Activated naive CD8-positive, alpha-beta T cell treated with anti-CD3 and anti-CD28 coated beads, Interleukin-2, amount 10 ng/mL, durations not matched to agents 7 days and 5 days (primary cell): ENCODE results near the gene TRIB2. TPM values are rescaled to one million over a fixed set of nuclear protein-coding genes. Genes with fewer than 3 reads are reported as not detected.

Experiments
- microRNA-seq: library from miRNA; unstranded; fragments of <30 nt; microRNA quantifications from one replicate; pipeline ENCODE4 v1.2.0, GENCODE V29; 2022
- total RNA-seq, 2 experiments: library from RNA; stranded (reverse); gene quantifications; one replicate each; pipeline ENCODE4 v1.2.3, GENCODE V29; 2021

The TRIB2 gene
- total RNA-seq, 2 experiments from 2014 or later, result 48.7 to 54.0 TPM

Small RNA genes lying within 50 kb of the gene (microRNA-seq; reads per million reads assigned to microRNA genes)
- gene MIR3125, result not detected
